ENCODE measurements around the gene COG8.
"Not testable (repeated sequence)": the region's sequence is repeated elsewhere in the genome, so short reads cannot be mapped to it uniquely, and the experiment has no call there.

The COG8 gene

DNA sequence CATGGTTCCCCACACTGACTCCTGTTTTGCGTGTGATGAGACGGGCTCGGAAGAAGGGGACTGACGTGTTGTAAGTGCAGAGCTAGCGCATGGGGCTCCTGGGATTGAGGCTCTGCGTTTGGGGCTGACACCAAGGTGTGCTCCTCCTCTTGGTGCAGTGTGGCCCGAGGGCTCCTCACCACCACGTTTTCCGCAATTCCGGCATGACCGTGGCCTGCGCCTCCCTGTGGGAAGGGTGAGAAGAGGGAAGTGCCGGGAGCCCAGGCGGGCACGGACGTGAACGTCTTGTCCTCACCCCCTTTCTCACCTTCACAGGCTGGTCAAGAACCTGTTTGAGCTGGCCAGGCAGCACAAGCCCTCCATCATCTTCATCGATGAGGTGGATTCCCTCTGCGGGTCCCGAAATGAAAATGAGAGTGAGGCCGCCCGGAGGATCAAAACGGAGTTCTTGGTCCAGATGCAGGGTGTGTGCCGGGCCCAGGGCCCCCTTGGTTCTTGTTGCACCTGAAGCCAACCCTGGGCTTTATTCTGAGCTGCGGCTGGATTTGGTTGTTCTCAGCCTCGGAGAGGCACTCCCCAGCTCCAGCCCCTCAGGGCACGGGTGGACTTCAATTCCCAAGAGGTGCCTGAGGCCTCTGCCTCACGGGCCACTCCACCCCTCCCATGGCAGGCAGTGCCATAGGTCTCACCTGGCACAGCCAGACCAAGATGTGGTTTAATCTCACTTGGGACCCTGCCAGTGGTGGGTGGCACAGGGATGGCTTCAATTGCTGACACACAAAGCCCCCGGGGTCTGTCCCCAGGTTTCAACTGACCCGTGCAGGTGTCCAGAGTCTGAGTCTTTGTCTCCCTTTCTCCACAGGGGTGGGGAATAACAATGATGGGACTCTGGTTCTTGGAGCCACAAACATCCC, 19.3 kb downstream of the COG8 start:
- no peak for DNase-seq (ENCODE audit: low read depth in 2 of 2)

- no peak for DNase-seq (ENCODE audit: low read depth in 2 of 2)
Measured at GRCh38 chr16:69319381-69319780, 20.0 kb downstream of the COG8 start.

GRCh38 chr16:69318911-69319289, 20.5 kb downstream of the COG8 start:
- DNase-seq (ENCODE audit: low read depth in 2 of 2) = no peak

DNA sequence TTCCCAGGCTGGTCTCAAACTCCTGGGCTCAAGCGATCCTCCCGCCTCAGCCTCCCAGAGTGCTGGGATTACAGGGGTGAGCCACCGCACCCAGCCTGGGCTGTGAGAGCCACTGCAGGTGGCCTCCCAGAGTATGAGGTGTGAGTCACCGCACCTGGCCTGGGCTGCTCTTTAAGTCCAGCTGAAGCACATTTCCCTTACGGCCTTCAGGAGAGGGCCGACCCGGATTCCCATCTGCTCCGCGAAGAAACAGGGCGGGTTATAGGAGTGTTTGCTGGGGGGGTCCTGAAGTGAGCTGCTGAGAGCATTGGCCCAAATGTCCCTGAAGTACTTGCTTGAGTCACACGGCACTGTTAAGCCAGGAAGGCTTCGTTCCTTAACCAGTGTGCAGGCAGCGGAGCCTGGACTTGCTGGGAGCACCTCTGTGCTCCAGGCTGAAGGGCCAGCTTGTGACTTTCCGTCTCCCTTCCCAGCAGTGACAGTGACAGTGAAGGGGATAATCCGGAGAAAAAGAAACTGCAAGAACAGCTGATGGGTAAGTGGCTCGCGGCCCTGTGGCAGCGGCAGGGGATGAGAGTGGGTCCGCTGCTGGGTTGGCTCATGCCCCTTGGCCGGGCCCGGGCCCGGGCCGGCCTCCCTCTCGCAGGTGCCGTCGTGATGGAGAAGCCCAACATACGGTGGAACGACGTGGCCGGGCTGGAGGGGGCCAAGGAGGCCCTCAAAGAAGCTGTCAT, 21.0 kb downstream of the COG8 start:
- no peak for DNase-seq (ENCODE audit: low read depth in 2 of 2)

DNA sequence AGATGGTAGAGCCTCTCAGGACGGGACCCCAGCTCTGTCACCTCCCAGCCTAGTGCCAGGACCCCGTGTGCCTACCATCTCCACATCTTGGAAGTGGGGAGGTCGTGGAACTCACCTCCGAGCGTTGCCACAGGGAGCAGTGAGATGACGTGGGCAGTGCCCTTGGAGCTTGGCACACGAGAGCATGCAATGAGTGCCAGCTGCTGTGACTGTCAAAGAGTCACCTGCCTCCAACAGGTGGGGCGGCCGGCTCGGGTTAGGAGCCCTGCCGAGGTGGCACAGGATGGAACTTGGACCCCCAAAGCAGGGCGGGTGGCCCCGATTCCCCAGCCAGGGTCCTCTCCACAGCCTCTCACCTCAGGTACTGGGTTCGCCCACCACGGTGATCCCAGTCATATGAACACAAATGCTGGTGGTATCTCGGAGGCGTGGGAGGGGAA, 22.7 kb downstream of the COG8 start:
- no peak for DNase-seq (ENCODE audit: low read depth in 2 of 2)

GRCh38 chr16:69315486-69316311, 23.7 kb downstream of the COG8 start:
- no peak for DNase-seq (ENCODE audit: low read depth in 2 of 2)

DNA sequence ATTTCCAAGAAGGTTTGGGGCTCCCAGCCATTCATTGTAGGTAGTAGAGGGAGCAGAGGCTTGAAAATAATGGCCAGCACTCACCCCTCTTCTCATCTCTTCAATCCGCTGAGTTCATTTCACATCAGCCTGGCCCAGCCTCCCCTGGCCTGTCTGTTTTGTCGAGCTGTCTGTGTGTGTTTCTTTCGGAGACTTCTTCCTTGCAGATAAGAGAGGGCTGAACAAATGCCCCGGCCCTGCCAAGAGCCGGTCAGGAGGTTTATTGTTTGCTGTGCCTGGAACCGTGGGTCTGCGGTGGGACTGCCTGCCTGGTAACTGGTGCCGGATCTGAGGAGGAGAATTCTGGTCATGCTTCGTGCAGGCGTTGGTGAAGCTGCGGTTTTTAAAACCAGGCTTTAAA, 24.8 kb downstream of the COG8 start:
- DNase-seq (ENCODE audit: low read depth in 2 of 2) = no peak

DNA sequence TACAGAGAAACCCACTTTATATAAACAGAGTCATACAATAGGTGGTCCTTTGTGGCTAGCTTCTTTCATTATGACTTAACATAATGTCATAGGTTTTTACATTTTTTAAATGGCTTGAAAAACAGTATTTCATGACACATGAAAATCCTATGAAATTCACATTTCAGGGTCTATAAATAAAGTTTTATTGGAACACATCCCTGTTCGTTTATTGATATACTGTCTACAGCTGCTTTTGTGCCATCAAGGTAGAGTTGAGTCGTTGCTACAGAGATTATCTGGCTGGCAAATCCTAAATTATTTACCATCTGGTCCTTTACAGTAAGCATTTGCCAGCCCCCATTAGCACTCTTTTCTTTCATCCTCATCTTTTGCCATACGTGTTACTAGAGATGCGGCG, 25.9 kb downstream of the COG8 start:
- DNase-seq (ENCODE audit: low read depth in 2 of 2) = no peak

- peak in 1 of 2 donors; percentile 32 for DNase-seq (ENCODE audit: low read depth in 2 of 2)
Measured at GRCh38 chr16:69311533-69312387, 27.6 kb downstream of the COG8 start.

DNA sequence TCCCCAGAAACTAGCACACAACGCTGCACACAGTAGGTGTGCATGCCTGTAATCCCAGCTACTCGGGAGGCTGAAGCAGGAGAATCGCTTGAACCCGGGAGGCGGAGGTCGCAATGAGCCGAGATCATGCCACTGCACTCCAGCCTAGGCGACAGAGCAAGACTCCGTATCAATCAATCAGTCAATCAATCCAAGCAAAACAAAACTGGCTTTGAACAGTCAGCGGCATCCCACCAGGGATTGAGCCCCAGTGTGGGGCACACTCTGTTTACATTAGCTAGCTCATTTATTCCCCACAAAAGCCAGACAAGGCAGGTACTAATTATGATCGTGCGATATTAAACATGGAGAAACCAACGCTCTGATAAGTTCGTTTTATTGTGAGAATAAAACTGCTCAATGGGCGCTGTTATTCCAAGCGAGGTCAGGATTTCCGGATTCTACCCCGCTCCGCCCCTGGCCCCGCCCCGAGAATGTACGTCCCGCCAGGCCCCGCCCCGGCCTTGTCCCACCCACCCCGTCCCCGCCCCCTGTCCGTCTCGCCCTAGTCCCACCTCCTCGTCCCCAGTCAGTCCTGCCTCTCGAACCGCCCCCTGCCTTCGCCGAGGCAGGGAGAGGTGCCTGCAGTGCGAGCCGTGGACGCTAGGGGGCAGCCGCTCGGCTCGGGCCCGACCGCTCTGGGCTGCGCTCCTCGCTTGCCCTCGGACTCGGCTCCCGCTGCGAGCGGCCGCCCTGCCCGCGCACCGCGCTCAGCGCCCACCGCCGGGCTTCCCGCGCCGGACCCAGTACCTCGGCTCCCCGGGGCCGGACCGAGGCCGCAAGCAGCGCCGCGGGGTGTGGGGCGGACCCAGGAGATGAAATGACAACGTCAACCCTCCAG, 28.5 kb downstream of the COG8 start, which contains the start of gene VPS4A:
VPS4A (plus strand) TSS at position 698 of the 880 bp plus-strand sequence; CDS start at position 860, 162 bp downstream.
- DNase-seq (ENCODE audit: low read depth in 2 of 2) = peak; percentile 92

GRCh38 chr16:69309316-69309715, 30.0 kb downstream of the COG8 start:
- DNase-seq (ENCODE audit: low read depth in 2 of 2) = no peak

DNA sequence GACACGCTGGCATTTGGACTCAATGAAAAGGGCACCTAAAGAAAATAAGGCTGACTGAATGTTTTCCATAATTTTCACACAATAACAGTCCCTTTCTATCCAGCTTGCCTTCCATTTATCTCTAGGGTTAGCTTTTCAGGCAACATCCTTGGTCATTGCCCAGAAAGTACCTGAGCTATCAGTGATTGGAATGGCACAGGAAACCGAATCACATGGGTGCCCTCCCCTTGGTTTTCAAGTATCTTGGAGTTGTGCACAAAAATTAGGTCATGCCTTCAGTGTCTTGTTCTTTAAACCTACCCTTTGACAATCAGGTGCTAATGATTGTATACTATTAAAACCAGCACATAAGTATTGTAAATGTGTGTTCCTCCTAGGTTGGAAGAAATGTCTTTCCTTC, 31.5 kb downstream of the COG8 start:
- no peak for DNase-seq (ENCODE audit: low read depth in 2 of 2)

DNA sequence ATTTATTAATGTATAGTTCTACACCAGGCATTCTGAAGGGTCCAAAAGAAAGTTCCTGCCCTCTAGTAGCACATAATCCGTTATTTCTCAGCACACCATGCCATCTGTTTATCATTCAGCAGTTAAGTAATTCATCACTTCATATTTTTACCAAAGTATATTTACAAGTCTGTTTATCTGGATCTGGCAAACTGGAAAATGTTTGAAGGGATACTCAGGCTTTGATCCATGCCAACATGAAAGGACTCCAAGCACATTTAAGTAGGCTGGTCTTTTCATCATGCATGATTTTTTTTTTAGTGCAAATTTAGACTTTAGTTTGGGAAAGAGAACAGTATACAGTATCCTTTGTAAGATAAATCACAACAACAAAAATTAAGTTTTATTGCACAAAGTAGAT, 32.3 kb downstream of the COG8 start:
- no peak for DNase-seq (ENCODE audit: low read depth in 2 of 2)

- no peak for DNase-seq (ENCODE audit: low read depth in 2 of 2)
Measured at GRCh38 chr16:69306031-69306430, 33.3 kb downstream of the COG8 start.

DNA sequence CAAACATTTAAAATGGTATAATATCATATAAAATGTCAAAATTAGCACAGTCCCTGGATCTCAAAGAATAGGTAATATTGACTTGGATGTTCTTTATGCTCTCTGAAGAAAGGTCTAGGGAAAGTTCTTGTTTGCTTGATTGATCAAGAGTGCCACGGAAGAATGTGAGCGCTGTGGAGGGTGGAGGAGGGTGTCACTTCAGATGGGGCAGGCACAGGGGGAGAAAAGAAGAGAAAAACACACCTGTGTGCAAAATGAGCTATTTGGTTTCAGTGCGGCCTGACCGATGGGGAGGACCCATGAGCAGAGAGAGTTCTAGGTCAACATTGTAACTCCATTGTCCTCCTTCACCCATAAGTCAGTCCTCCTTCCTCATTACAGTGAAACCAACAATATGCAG, 37.1 kb downstream of the COG8 start:
- no peak for DNase-seq (ENCODE audit: low read depth in 2 of 2)

DNA sequence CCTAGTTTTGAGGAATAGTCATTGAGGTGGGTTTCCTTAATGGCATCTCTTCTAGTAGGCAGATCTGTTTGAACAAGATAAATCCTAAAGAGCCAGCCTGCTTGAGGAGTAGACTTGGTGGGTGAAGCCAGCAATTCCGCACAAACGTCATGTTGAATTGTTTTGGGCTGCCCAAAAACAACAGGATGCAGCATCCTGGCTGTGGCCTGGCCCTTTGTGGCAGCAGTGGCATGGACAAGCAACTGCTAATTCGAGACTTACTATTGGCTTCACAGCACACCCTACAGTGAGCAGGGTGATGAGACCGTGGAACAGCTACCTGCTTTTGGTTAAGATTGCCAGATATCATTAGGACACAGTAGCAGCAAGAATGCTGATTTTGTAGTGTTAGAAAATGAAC, 37.5 kb downstream of the COG8 start:
- no peak for DNase-seq (ENCODE audit: low read depth in 2 of 2)

GRCh38 chr16:69301187-69301586, 38.2 kb downstream of the COG8 start:
- DNase-seq (ENCODE audit: low read depth in 2 of 2) = no peak

DNA sequence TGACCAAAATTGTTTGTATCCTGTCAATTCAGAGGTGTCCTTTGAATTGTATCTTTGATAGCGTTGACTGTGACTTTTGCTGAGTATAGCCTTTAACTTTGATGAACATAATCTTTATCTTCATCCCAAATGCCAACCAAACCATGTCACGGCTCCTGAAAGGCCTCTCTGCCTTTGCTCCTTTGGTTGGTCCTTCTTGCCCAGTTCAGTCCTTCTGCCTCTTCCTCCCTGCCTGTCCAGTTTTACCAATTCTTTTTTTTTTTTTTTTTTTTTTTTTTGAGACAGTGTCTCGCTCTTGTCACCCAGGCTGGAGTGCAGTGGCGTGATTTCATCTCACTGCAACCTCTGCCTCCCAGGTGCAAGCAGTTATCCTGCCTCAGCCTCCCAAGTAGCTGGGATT, 41.1 kb downstream of the COG8 start:
- DNase-seq (ENCODE audit: low read depth in 2 of 2) = no peak

- not testable (repeated sequence) for DNase-seq (ENCODE audit: low read depth in 2 of 2)
Measured at GRCh38 chr16:69296771-69297170, 42.6 kb downstream of the COG8 start.

DNA sequence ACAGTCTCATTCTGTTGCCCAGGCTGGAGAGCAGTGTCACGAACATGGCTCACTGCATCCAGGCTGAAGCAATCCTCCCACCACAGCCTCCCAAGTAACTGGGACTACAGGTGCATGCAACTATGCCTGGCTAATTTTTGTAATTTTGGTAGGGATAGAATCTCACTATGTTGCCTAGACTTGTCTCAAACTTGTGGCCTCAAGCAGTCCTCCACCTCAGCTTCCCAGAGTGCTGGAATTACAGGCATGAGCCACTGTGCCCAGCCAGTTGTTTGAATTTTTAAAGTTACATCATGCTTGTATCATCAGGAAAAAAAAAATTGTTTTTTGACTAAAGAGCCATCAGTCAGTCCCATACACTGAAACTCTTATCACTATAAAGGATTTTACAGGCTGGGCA, 45.3 kb downstream of the COG8 start:
- no peak for DNase-seq (ENCODE audit: low read depth in 2 of 2)

Data from stimulated activated CD8-positive, alpha-beta memory T cell treated with anti-CD3 and anti-CD28 coated beads, Interleukin-7, amount 100 ng/mL, for 4 hours (primary cell).